ENCODE data around the gene CETP.
"Not testable (repeated sequence)": the region's sequence is repeated elsewhere in the genome, so short reads cannot be mapped to it uniquely, and the experiment has no call there.

Gene CETP

GRCh38 chr16:57000271-57001025 is 38.7 kb downstream of the CETP start:
- Histone ChIP-seq H3K27me3 (ENCODE audit: insufficient read depth, low read depth) (no peaks in the 10 kb centered on the region), H3K4me3 (IDR thresholded peaks at IDR 0.05; ENCODE audit: insufficient read depth, low read depth, low read length) (no peak overlapping the region), H3K79me2 (ENCODE audit: insufficient read depth, low read depth) (no peaks in the 10 kb centered on the region), H4K20me1 (ENCODE audit: insufficient read depth) (no peaks in the 10 kb centered on the region), H3K36me3 (ENCODE audit: insufficient read depth) (no peaks in the 10 kb centered on the region), H3K27ac (no peak overlapping the region), H3K4me2 (no peak overlapping the region), H2AFZ (ENCODE audit: low read depth) (no peak overlapping the region), H3K9ac (no peak overlapping the region), H3K4me1 (ENCODE audit: low read depth, poor library complexity, severe bottlenecking) (peaks cover 15% of the 10 kb centered on the region)
- no peak for TF ChIP-seq CTCF (conservative IDR thresholded peaks at IDR 0.05; ENCODE audit: low read depth, low read length)

GRCh38 chr16:57001026-57001679 is 39.4 kb downstream of the CETP start:
- no peaks in the 10 kb centered on the region for H3K27me3 ChIP-seq (ENCODE audit: insufficient read depth, low read depth)
- no peak overlapping the region for H3K4me2 ChIP-seq

GRCh38 chr16:57003439-57004386 is 42.0 kb downstream of the CETP start:
- no peak overlapping the region for H2AFZ ChIP-seq (ENCODE audit: low read depth)
- no peak overlapping the region for H3K9ac ChIP-seq
- H3K27me3 ChIP-seq (ENCODE audit: insufficient read depth, low read depth): no peaks in the 10 kb centered on the region
- no peak overlapping the region for H3K4me3 ChIP-seq (IDR thresholded peaks at IDR 0.05; ENCODE audit: insufficient read depth, low read depth, low read length)
- peaks cover 10% of the 10 kb centered on the region for H3K4me1 ChIP-seq (ENCODE audit: low read depth, poor library complexity, severe bottlenecking)
- TF ChIP-seq CTCF (conservative IDR thresholded peaks at IDR 0.05; ENCODE audit: low read depth, low read length): no peak
- H3K4me2 ChIP-seq: no peak overlapping the region
- H3K27ac ChIP-seq: no peak overlapping the region
- no peaks in the 10 kb centered on the region for H4K20me1 ChIP-seq (ENCODE audit: insufficient read depth)
- H3K36me3 ChIP-seq (ENCODE audit: insufficient read depth): no peaks in the 10 kb centered on the region
- no peaks in the 10 kb centered on the region for H3K79me2 ChIP-seq (ENCODE audit: insufficient read depth, low read depth)

More at GRCh38 chr16:57001026-57001679, 39.4 kb downstream of the CETP start:
- H3K79me2 ChIP-seq (ENCODE audit: insufficient read depth, low read depth): no peaks in the 10 kb centered on the region
- H3K36me3 ChIP-seq (ENCODE audit: insufficient read depth): no peaks in the 10 kb centered on the region
- H3K9ac ChIP-seq: no peak overlapping the region
- H3K4me1 ChIP-seq (ENCODE audit: low read depth, poor library complexity, severe bottlenecking): peaks cover 15% of the 10 kb centered on the region
- TF ChIP-seq CTCF (conservative IDR thresholded peaks at IDR 0.05; ENCODE audit: low read depth, low read length): no peak
- H3K27ac ChIP-seq: no peak overlapping the region
- no peaks in the 10 kb centered on the region for H4K20me1 ChIP-seq (ENCODE audit: insufficient read depth)
- no peak overlapping the region for H2AFZ ChIP-seq (ENCODE audit: low read depth)
- H3K4me3 ChIP-seq (IDR thresholded peaks at IDR 0.05; ENCODE audit: insufficient read depth, low read depth, low read length): no peak overlapping the region

GRCh38 chr16:57004387-57005250 is 42.9 kb downstream of the CETP start:
- Histone ChIP-seq H2AFZ (ENCODE audit: low read depth) (no peak overlapping the region), H3K36me3 (ENCODE audit: insufficient read depth) (no peaks in the 10 kb centered on the region), H3K9ac (no peak overlapping the region), H3K4me3 (IDR thresholded peaks at IDR 0.05; ENCODE audit: insufficient read depth, low read depth, low read length) (no peak overlapping the region), H3K27ac (no peak overlapping the region), H3K27me3 (ENCODE audit: insufficient read depth, low read depth) (no peaks in the 10 kb centered on the region), H3K79me2 (ENCODE audit: insufficient read depth, low read depth) (no peaks in the 10 kb centered on the region), H3K4me1 (ENCODE audit: low read depth, poor library complexity, severe bottlenecking) (peaks cover 1% of the 10 kb centered on the region), H3K4me2 (no peak overlapping the region), H4K20me1 (ENCODE audit: insufficient read depth) (no peaks in the 10 kb centered on the region)
- no peak for TF ChIP-seq CTCF (conservative IDR thresholded peaks at IDR 0.05; ENCODE audit: low read depth, low read length)

- not testable (repeated sequence) for H3K4me1 ChIP-seq (ENCODE audit: low read depth, poor library complexity, severe bottlenecking); H3K79me2 ChIP-seq (ENCODE audit: insufficient read depth, low read depth); H2AFZ ChIP-seq (ENCODE audit: low read depth); H3K27ac ChIP-seq; H3K4me3 ChIP-seq (IDR thresholded peaks at IDR 0.05; ENCODE audit: insufficient read depth, low read depth, low read length); H4K20me1 ChIP-seq (ENCODE audit: insufficient read depth); H3K9ac ChIP-seq; H3K27me3 ChIP-seq (ENCODE audit: insufficient read depth, low read depth); H3K4me2 ChIP-seq; H3K36me3 ChIP-seq (ENCODE audit: insufficient read depth)
These were observed 43.8 kb downstream of the CETP start for GRCh38 chr16:57005597-57005996.
